Measurements from ENCODE around the gene SLX1A.
"Not testable (repeated sequence)": the region's sequence is repeated elsewhere in the genome, so short reads cannot be mapped to it uniquely, and the experiment has no call there.

GRCh38 chr16:30207063-30207704 lies 13.5 kb downstream of the SLX1A start:
- not testable (repeated sequence) for TF ChIP-seq POLR2A (IDR thresholded peaks at IDR 0.05; ENCODE audit: low read depth, low read length); SIX5 (IDR thresholded peaks at IDR 0.05; ENCODE audit: low read depth, low read length, severe bottlenecking); ZNF274 (IDR thresholded peaks at IDR 0.05; ENCODE audit: insufficient read depth, insufficient read length); FOXK2 (IDR thresholded peaks at IDR 0.05); TCF12 (IDR thresholded peaks at IDR 0.05; ENCODE audit: low read depth, low read length); NR2C2 (IDR thresholded peaks at IDR 0.05; ENCODE audit: borderline replicate concordance, control insufficient read depth, insufficient read length, low read depth)

All from GM12878 (cell line).